ENCODE data around the gene RPN1.
"Not testable (repeated sequence)": the region's sequence is repeated elsewhere in the genome, so short reads cannot be mapped to it uniquely, and the experiment has no call there.

The RPN1 gene

DNA sequence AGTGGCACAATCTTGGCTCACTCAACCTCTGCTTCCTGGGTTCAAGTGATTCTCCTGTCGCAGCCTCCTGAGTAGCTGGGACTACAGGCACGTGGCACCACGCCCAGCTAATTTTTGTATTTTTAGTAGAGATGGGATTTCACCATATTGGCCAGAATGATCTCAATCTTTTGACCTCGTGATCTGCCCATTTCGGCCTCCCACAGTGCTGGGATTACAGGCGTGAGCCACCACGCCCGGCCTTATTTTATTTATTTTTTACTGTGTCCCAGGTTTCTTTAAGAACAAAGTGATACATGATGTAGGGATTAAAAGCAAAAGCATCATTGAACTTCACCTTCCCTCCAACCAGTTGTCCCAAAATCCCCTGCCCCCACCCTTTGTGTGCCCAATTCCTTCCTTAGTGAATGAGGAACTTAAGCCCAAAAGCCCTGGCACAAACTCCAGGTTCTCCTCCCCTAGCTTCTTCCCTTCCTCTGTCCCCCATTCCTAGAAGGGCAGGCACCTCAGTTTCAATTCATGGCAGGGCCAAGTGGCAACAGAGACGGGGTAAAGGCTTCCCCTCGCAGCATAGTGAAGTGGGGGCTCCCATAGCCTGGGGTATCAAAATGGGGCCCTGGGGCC, 23.7 kb upstream of the RPN1 start:
- in situ Hi-C loops (cut with MboI; ENCODE audit: low pct_unique_long_range_greater_than_20kb, low sequenced_read_pairs, unreplicated experiment), result no loop called here
- DNase-seq (ENCODE audit: low spot score), result no peak

DNA sequence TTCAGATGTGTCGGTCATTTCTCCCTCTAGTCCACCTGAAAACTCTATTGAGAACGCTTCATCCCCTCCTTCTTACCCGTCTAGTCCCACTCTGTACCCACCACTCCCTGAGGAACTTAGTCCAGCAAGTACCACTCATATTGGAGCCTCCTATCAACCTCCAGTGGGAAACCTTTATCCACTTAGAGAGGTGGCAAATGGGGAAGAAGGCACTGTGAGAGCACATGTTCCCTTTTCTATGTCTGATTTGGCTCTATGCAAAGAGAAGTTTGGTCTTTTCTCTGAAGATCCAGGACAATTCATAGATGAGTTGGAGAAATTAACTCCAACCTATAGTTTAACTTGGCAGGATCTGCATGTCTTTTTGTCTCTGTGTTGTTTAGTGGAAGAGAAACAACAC, 17.0 kb upstream of the RPN1 start:
- TF ChIP-seq, protein P1, sequence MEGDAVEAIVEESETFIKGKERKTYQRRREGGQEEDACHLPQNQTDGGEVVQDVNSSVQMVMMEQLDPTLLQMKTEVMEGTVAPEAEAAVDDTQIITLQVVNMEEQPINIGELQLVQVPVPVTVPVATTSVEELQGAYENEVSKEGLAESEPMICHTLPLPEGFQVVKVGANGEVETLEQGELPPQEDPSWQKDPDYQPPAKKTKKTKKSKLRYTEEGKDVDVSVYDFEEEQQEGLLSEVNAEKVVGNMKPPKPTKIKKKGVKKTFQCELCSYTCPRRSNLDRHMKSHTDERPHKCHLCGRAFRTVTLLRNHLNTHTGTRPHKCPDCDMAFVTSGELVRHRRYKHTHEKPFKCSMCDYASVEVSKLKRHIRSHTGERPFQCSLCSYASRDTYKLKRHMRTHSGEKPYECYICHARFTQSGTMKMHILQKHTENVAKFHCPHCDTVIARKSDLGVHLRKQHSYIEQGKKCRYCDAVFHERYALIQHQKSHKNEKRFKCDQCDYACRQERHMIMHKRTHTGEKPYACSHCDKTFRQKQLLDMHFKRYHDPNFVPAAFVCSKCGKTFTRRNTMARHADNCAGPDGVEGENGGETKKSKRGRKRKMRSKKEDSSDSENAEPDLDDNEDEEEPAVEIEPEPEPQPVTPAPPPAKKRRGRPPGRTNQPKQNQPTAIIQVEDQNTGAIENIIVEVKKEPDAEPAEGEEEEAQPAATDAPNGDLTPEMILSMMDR (IDR thresholded peaks at IDR 0.05; ENCODE audit: extremely low read depth, insufficient read depth, missing control alignments), result no peak
- in situ Hi-C loops (cut with MboI; ENCODE audit: low pct_unique_long_range_greater_than_20kb, low sequenced_read_pairs, unreplicated experiment), result no loop called here
- DNase-seq (ENCODE audit: low spot score), result no peak

More for the DNA sequence above, 23.7 kb upstream of the RPN1 start:
- TF ChIP-seq, protein P1 (IDR thresholded peaks at IDR 0.05; ENCODE audit: extremely low read depth, insufficient read depth, missing control alignments), result no peak

DNA sequence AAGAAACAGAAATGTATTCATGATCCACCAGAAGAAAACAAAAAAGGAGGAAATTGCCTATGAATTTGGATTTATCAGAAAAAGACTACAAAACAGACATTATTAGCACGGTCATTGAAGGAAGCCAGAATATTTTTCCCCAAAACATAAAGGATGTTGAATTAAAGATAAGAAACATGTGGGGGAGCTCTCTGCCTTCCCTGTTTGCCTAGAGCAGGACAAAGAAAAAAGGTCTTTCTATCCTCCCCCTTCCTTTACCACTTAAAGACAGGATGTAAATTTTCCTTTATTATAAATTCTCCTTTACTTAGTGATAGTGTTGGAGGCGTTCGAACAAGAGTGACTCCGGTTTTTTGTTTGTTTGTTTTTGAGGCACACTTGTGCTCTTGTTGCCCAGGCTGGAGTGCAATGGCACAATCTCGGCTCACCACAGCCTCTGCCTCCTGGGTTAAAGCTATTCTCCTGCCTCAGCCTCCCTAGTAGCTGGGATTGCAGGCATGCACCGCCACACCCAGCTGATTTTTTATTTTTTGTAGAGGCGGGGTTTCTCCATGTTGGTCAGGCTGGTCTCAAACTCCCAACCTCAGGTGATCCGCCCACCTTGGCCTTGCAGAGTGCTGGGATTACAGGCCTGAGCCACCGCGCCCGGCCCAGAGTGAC, 14.9 kb upstream of the RPN1 start:
- in situ Hi-C loops (cut with MboI; ENCODE audit: low pct_unique_long_range_greater_than_20kb, low sequenced_read_pairs, unreplicated experiment), result no loop called here
- no peak for DNase-seq (ENCODE audit: low spot score)
- TF ChIP-seq, protein P1 (IDR thresholded peaks at IDR 0.05; ENCODE audit: extremely low read depth, insufficient read depth, missing control alignments), result no peak

DNA sequence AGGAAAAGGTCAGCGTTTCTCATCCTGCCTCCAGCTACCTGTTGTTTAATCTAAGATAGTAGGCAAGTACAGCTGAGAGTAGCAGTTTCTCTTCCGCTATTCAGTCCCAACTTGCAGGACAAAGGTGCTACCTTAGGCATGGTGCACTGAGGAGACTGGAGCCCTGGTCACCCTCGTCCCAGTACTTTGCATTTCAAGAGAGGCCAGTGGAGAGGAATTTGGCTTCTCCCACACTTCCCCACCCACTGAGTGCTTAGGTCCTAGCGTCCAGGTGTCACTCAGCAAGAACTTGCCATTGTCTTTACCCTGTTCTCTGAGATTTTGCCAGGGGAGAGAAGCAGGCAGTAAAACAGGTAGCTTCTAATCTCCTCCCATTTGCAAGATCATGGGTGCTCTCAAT, 12.5 kb upstream of the RPN1 start:
- DNase-seq (ENCODE audit: low spot score), result no peak
- in situ Hi-C loops (cut with MboI; ENCODE audit: low pct_unique_long_range_greater_than_20kb, low sequenced_read_pairs, unreplicated experiment), result no loop called here
- TF ChIP-seq, protein P1 (IDR thresholded peaks at IDR 0.05; ENCODE audit: extremely low read depth, insufficient read depth, missing control alignments), result no peak

DNA sequence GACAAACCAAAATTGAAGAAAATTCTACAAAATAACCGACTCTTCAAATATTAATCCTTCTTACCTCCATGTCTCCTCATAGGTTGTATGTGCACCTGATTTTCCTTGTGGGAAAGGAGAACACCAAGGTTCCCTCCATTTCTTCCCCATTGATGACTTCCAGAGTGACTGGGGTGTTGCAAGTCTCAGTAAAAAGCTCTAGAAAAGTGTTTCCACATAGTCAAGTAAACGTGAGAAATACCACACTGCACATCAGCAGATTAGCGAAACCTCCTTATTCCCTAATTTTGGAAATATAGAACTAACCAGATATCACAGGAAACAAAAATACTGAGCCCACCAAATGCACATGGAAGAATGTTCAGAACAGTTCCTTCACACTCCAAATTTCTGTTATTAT, 4.9 kb upstream of the RPN1 start:
- in situ Hi-C loops (cut with MboI; ENCODE audit: low pct_unique_long_range_greater_than_20kb, low sequenced_read_pairs, unreplicated experiment), result no loop called here
- TF ChIP-seq, protein P1 (IDR thresholded peaks at IDR 0.05; ENCODE audit: extremely low read depth, insufficient read depth, missing control alignments), result no peak

DNA sequence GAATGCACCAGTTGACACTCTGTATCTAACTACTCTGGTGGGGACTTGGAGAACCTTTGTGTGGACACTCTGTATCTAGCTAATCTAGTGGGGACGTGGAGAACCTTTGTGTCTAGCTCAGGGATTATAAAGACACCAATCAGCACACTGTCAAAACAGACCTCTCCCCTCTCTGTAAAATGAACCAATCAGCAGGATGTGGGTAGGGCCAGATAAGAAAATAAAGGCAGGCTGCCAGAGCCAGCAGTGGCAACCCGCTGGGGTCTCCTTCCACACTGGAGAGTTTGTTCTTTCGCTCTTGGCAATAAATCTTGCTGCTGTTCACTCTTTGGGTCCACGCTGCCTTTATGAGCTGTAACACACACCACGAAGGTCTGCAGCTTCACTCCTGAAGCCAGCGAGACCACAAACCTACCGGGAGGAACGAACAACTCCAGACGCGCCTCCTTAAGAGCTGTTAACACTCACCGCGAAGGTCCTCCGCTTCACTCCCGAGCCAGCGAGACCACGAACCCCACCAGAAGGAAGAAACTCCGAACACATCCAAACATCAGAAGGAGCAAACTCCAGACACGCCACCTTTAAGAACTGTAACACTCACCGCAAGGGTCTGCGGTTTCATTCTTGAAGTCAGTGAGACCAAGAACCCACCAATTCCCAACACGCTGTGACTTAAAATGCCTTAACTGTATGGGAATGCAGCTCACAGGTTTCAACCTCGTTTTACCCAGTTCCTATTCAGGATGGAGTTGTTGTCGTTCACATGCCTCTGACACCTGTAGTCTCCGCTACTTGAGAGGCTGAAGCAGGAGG, 3.6 kb upstream of the RPN1 start:
- in situ Hi-C loops (cut with MboI; ENCODE audit: low pct_unique_long_range_greater_than_20kb, low sequenced_read_pairs, unreplicated experiment); DNase-seq (ENCODE audit: low spot score): not testable (repeated sequence)

More for the DNA sequence above, 4.9 kb upstream of the RPN1 start:
- no peak for DNase-seq (ENCODE audit: low spot score)

DNA sequence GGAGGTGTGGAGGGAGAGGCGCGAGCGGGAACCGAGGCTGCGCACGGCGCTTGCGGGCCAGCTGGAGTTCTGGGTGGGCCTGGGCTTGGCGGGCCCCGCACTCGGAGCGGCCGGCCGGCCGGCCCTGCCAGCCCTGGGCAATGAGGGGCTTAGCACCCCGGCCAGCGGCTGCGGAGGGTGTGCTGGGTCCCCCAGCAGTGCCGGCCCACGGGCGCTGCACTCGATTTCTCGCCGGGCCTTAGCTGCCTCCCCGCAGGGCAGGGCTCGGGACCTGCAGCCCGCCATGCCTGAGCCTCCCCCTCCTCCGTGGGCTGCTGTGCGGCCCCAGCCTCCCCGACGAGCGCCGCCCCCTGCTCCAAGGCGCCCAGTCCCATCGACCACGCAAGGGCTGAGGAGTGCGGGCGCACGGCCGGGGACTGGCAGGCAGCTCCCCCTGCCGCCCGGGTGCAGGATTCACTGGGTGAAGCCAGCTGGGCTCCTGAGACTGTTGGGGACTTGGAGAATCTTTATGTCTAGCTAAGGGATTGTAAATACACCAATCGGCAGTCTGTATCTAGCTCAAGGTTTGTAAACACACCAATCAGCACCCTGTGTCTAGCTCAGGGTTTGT, 2.9 kb upstream of the RPN1 start:
- in situ Hi-C loops (cut with MboI; ENCODE audit: low pct_unique_long_range_greater_than_20kb, low sequenced_read_pairs, unreplicated experiment); DNase-seq (ENCODE audit: low spot score): not testable (repeated sequence)
